Measurements from ENCODE around the gene BFSP1. TPM values are rescaled to one million over a fixed set of nuclear protein-coding genes. Genes with fewer than 3 reads are reported as not detected.

BFSP1 gene
- total RNA-seq, 2 donors from 2014 or later, result 9.4 to 12.0 TPM

- no peak for TF ChIP-seq CTCF (conservative IDR thresholded peaks at IDR 0.05)
- H3K27ac ChIP-seq (ENCODE audit: low read depth, low read length), result no peak overlapping the region
- WGBS, 2 experiments (ENCODE audit: insufficient coverage in 1 of 2, insufficient read length in 1 of 2), result 15 to 16% methylated on average over 6 of the region's 6 CpGs
- H3K9ac ChIP-seq (ENCODE audit: extremely low read depth, low read length, poor library complexity, severe bottlenecking), result peak overlapping the region; percentile 90
- no peaks in the 10 kb centered on the region for H3K4me1 ChIP-seq (ENCODE audit: control insufficient read depth, insufficient read depth, low read length)
- H3K9me3 ChIP-seq (ENCODE audit: control insufficient read depth, low read length), result no peaks in the 10 kb centered on the region
- Mint-ChIP-seq H3K9me3 (no peaks in the 10 kb centered on the region), H3K27me3 (ENCODE audit: insufficient read depth) (no peaks in the 10 kb centered on the region), H3K4me1 (peaks cover 44% of the 10 kb centered on the region), H3K36me3 (ENCODE audit: low read depth) (peaks cover 4% of the 10 kb centered on the region), H3K27ac (no peak overlapping the region), H3K4me3 (peak overlapping the region; percentile 89)
- H3K36me3 ChIP-seq (ENCODE audit: control insufficient read depth, insufficient read depth, low read length), result peaks cover 16% of the 10 kb centered on the region
- DNase-seq, result no peak
- peak overlapping the region; percentile 90 for H3K4me3 ChIP-seq (ENCODE audit: low read length)
- H3K27me3 ChIP-seq (ENCODE audit: control insufficient read depth, insufficient read depth, low read length, poor library complexity, severe bottlenecking), result no peaks in the 10 kb centered on the region
Observed at GRCh38 chr20:17571153-17571527, 40.0 kb upstream of the BFSP1 start.

- peak overlapping the region; percentile 89 for H3K4me3 Mint-ChIP-seq
Observed at GRCh38 chr20:17570347-17571152, 39.4 kb upstream of the BFSP1 start.

GRCh38 chr20:17569616-17570346 lies 38.6 kb upstream of the BFSP1 start, which contains the start of gene DSTN:
DSTN (plus strand) TSS chr20:17570075; CDS start chr20:17570209, 134 bp downstream.
- 0% methylated on average over 4 to 69 of the region's 70 CpGs for WGBS, 2 experiments (ENCODE audit: insufficient coverage in 1 of 2, insufficient read length in 1 of 2)

More at GRCh38 chr20:17570347-17571152, 39.4 kb upstream of the BFSP1 start:
- no peaks in the 10 kb centered on the region for H3K9me3 ChIP-seq (ENCODE audit: control insufficient read depth, low read length)
- peak overlapping the region; percentile 93 for H3K27ac ChIP-seq (ENCODE audit: low read depth, low read length)
- WGBS, 2 experiments (ENCODE audit: insufficient coverage in 1 of 2, insufficient read length in 1 of 2), result 0% methylated on average over 8 to 43 of the region's 43 CpGs
- H3K36me3 ChIP-seq (ENCODE audit: control insufficient read depth, insufficient read depth, low read length), result peaks cover 16% of the 10 kb centered on the region
- no peaks in the 10 kb centered on the region for H3K9me3 Mint-ChIP-seq
- peaks cover 4% of the 10 kb centered on the region for H3K36me3 Mint-ChIP-seq (ENCODE audit: low read depth)
- no peaks in the 10 kb centered on the region for H3K27me3 Mint-ChIP-seq (ENCODE audit: insufficient read depth)
- TF ChIP-seq CTCF (conservative IDR thresholded peaks at IDR 0.05), result no peak
- peak overlapping the region; percentile 90 for H3K4me3 ChIP-seq (ENCODE audit: low read length)
- DNase-seq, result peak; percentile 78
- no peaks in the 10 kb centered on the region for H3K4me1 ChIP-seq (ENCODE audit: control insufficient read depth, insufficient read depth, low read length)
- H3K27ac Mint-ChIP-seq, result peak overlapping the region; percentile 78
- H3K27me3 ChIP-seq (ENCODE audit: control insufficient read depth, insufficient read depth, low read length, poor library complexity, severe bottlenecking), result no peaks in the 10 kb centered on the region
- peak overlapping the region; percentile 90 for H3K9ac ChIP-seq (ENCODE audit: extremely low read depth, low read length, poor library complexity, severe bottlenecking)
- peaks cover 41% of the 10 kb centered on the region for H3K4me1 Mint-ChIP-seq

More at GRCh38 chr20:17569616-17570346, 38.6 kb upstream of the BFSP1 start, which contains the start of gene DSTN:
- H3K4me3 ChIP-seq (ENCODE audit: low read length), result peak within 1 kb of the TSS; percentile 90
- DNase-seq, result peak; percentile 99
- H3K9ac ChIP-seq (ENCODE audit: extremely low read depth, low read length, poor library complexity, severe bottlenecking), result peak within 1 kb of the TSS; percentile 90
- H3K36me3 Mint-ChIP-seq (ENCODE audit: low read depth), result peaks cover 4% of the 10 kb centered on the region
- peak within 1 kb of the TSS; percentile 89 for H3K4me3 Mint-ChIP-seq
- peaks cover 40% of the 10 kb centered on the region for H3K4me1 Mint-ChIP-seq
- TF ChIP-seq CTCF (conservative IDR thresholded peaks at IDR 0.05), result no peak
- H3K27ac Mint-ChIP-seq, result peak within 1 kb of the TSS; percentile 97
- H3K9me3 ChIP-seq (ENCODE audit: control insufficient read depth, low read length), result no peaks in the 10 kb centered on the region
- H3K27ac ChIP-seq (ENCODE audit: low read depth, low read length), result peak within 1 kb of the TSS; percentile 93
- H3K27me3 Mint-ChIP-seq (ENCODE audit: insufficient read depth), result no peaks in the 10 kb centered on the region
- no peaks in the 10 kb centered on the region for H3K9me3 Mint-ChIP-seq
- peaks cover 16% of the 10 kb centered on the region for H3K36me3 ChIP-seq (ENCODE audit: control insufficient read depth, insufficient read depth, low read length)
- H3K27me3 ChIP-seq (ENCODE audit: control insufficient read depth, insufficient read depth, low read length, poor library complexity, severe bottlenecking), result no peaks in the 10 kb centered on the region
- H3K4me1 ChIP-seq (ENCODE audit: control insufficient read depth, insufficient read depth, low read length), result no peaks in the 10 kb centered on the region

All from endodermal cell (in vitro differentiated cells).